IPS-15b (cell line): ENCODE measurements around the gene GPBP1.

Experiments used
- H3K27me3 ChIP-seq: one replicate; pipeline ENCODE4 v1.6.1; 2013; ENCODE audit warnings: low read length; ENCODE audit not compliant: control insufficient read depth, insufficient read depth
- H3K36me3 ChIP-seq: one replicate; pipeline ENCODE4 v1.6.1; 2013; ENCODE audit warnings: low read length; ENCODE audit not compliant: control insufficient read depth, insufficient read depth
- H3K4me1 ChIP-seq: one replicate; pipeline ENCODE4 v1.6.1; 2013; ENCODE audit warnings: mild to moderate bottlenecking, low read length; ENCODE audit not compliant: control insufficient read depth, insufficient read depth
- H3K4me3 ChIP-seq: one replicate; pipeline ENCODE4 v1.5.1; 2013; ENCODE audit warnings: low read depth, low read length
- H3K9ac ChIP-seq: one replicate; pipeline ENCODE4 v1.6.1; 2013; ENCODE audit warnings: low read depth, mild to moderate bottlenecking, low read length
- H3K9me3 ChIP-seq: one replicate; pipeline ENCODE4 v1.6.1; 2013; ENCODE audit warnings: mild to moderate bottlenecking, low read length; ENCODE audit not compliant: control insufficient read depth, insufficient read depth

Gene GPBP1

GRCh38 chr5:57194653-57195052 is 20.8 kb downstream of the GPBP1 start:
- Histone ChIP-seq H3K9ac (no peak overlapping the region), H3K36me3 (no peaks in the 10 kb centered on the region), H3K4me1 (no peaks in the 10 kb centered on the region), H3K4me3 (no peak overlapping the region), H3K27me3 (no peaks in the 10 kb centered on the region), H3K9me3 (no peaks in the 10 kb centered on the region)

GRCh38 chr5:57195060-57195459 is 21.2 kb downstream of the GPBP1 start:
- Histone ChIP-seq H3K36me3 (no peaks in the 10 kb centered on the region), H3K9me3 (no peaks in the 10 kb centered on the region)

GRCh38 chr5:57199866-57200265 is 26.0 kb downstream of the GPBP1 start:
- Histone ChIP-seq H3K4me1 (peaks cover 13% of the 10 kb centered on the region), H3K9me3 (no peaks in the 10 kb centered on the region)

More at GRCh38 chr5:57195060-57195459, 21.2 kb downstream of the GPBP1 start:
- H3K4me1 ChIP-seq = no peaks in the 10 kb centered on the region
- H3K4me3 ChIP-seq = no peak overlapping the region
- no peaks in the 10 kb centered on the region for H3K27me3 ChIP-seq
- H3K9ac ChIP-seq = no peak overlapping the region

GRCh38 chr5:57202811-57203210 is 29.0 kb downstream of the GPBP1 start:
- Histone ChIP-seq H3K36me3 (peaks cover 5% of the 10 kb centered on the region), H3K9ac (no peak overlapping the region), H3K4me3 (no peak overlapping the region), H3K4me1 (peaks cover 16% of the 10 kb centered on the region), H3K9me3 (no peaks in the 10 kb centered on the region), H3K27me3 (no peaks in the 10 kb centered on the region)

More at GRCh38 chr5:57199866-57200265, 26.0 kb downstream of the GPBP1 start:
- Histone ChIP-seq H3K27me3 (no peaks in the 10 kb centered on the region), H3K4me3 (no peak overlapping the region), H3K36me3 (no peaks in the 10 kb centered on the region), H3K9ac (no peak overlapping the region)

GRCh38 chr5:57207007-57207653 is 33.3 kb downstream of the GPBP1 start:
- Histone ChIP-seq H3K4me1 (peaks cover 15% of the 10 kb centered on the region), H3K9me3 (no peaks in the 10 kb centered on the region), H3K27me3 (no peaks in the 10 kb centered on the region), H3K4me3 (no peak overlapping the region), H3K36me3 (peaks cover 5% of the 10 kb centered on the region), H3K9ac (no peak overlapping the region)

GRCh38 chr5:57207681-57208080 is 33.8 kb downstream of the GPBP1 start:
- no peak overlapping the region for H3K9ac ChIP-seq
- H3K36me3 ChIP-seq = peaks cover 5% of the 10 kb centered on the region
- H3K4me1 ChIP-seq = peaks cover 15% of the 10 kb centered on the region
- no peaks in the 10 kb centered on the region for H3K9me3 ChIP-seq
- H3K4me3 ChIP-seq = no peak overlapping the region
- no peaks in the 10 kb centered on the region for H3K27me3 ChIP-seq

- peaks cover 7% of the 10 kb centered on the region for H3K36me3 ChIP-seq
- H3K27me3 ChIP-seq = no peaks in the 10 kb centered on the region
- H3K9me3 ChIP-seq = no peaks in the 10 kb centered on the region
- no peak overlapping the region for H3K4me3 ChIP-seq
- no peak overlapping the region for H3K9ac ChIP-seq
- peaks cover 12% of the 10 kb centered on the region for H3K4me1 ChIP-seq
Measured at GRCh38 chr5:57209316-57210040, 35.6 kb downstream of the GPBP1 start.

GRCh38 chr5:57210633-57211032 is 36.8 kb downstream of the GPBP1 start:
- H3K36me3 ChIP-seq = peaks cover 7% of the 10 kb centered on the region

GRCh38 chr5:57211039-57211438 is 37.2 kb downstream of the GPBP1 start:
- no peak overlapping the region for H3K9ac ChIP-seq
- peaks cover 15% of the 10 kb centered on the region for H3K4me1 ChIP-seq
- no peaks in the 10 kb centered on the region for H3K9me3 ChIP-seq
- H3K27me3 ChIP-seq = no peaks in the 10 kb centered on the region
- no peak overlapping the region for H3K4me3 ChIP-seq
- H3K36me3 ChIP-seq = peaks cover 7% of the 10 kb centered on the region

More at GRCh38 chr5:57210633-57211032, 36.8 kb downstream of the GPBP1 start:
- H3K4me3 ChIP-seq = no peak overlapping the region
- H3K27me3 ChIP-seq = no peaks in the 10 kb centered on the region
- no peak overlapping the region for H3K9ac ChIP-seq
- H3K9me3 ChIP-seq = no peaks in the 10 kb centered on the region
- peaks cover 12% of the 10 kb centered on the region for H3K4me1 ChIP-seq

GRCh38 chr5:57215629-57216195 is 41.9 kb downstream of the GPBP1 start:
- Histone ChIP-seq H3K4me1 (peaks cover 8% of the 10 kb centered on the region), H3K36me3 (peaks cover 2% of the 10 kb centered on the region), H3K9me3 (no peaks in the 10 kb centered on the region), H3K27me3 (no peaks in the 10 kb centered on the region), H3K4me3 (no peak overlapping the region), H3K9ac (no peak overlapping the region)

- no peaks in the 10 kb centered on the region for H3K27me3 ChIP-seq
- no peak overlapping the region for H3K9ac ChIP-seq
- no peaks in the 10 kb centered on the region for H3K9me3 ChIP-seq
- H3K4me3 ChIP-seq = no peak overlapping the region
- H3K36me3 ChIP-seq = peaks cover 2% of the 10 kb centered on the region
- H3K4me1 ChIP-seq = peaks cover 4% of the 10 kb centered on the region
Measured at GRCh38 chr5:57216714-57217113, 42.9 kb downstream of the GPBP1 start.

GRCh38 chr5:57219386-57219785 is 45.5 kb downstream of the GPBP1 start:
- H3K4me3 ChIP-seq = no peak overlapping the region
- H3K36me3 ChIP-seq = no peaks in the 10 kb centered on the region
- H3K9ac ChIP-seq = no peak overlapping the region
- no peaks in the 10 kb centered on the region for H3K9me3 ChIP-seq
- peaks cover 4% of the 10 kb centered on the region for H3K4me1 ChIP-seq
- H3K27me3 ChIP-seq = no peaks in the 10 kb centered on the region
